OCI-M2 (cell line): ENCODE results near the gene HSD17B7.
"Not testable (repeated sequence)": the region's sequence is repeated elsewhere in the genome, so short reads cannot be mapped to it uniquely, and the experiment has no call there.

ENCODE experiments used
- DNase-seq: peaks from one replicate; lab custom pipeline; 2025; ENCODE audit not compliant: unreplicated experiment; lab: John Stamatoyannopoulos, UW

Gene HSD17B7, protein sequence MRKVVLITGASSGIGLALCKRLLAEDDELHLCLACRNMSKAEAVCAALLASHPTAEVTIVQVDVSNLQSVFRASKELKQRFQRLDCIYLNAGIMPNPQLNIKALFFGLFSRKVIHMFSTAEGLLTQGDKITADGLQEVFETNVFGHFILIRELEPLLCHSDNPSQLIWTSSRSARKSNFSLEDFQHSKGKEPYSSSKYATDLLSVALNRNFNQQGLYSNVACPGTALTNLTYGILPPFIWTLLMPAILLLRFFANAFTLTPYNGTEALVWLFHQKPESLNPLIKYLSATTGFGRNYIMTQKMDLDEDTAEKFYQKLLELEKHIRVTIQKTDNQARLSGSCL

DNA sequence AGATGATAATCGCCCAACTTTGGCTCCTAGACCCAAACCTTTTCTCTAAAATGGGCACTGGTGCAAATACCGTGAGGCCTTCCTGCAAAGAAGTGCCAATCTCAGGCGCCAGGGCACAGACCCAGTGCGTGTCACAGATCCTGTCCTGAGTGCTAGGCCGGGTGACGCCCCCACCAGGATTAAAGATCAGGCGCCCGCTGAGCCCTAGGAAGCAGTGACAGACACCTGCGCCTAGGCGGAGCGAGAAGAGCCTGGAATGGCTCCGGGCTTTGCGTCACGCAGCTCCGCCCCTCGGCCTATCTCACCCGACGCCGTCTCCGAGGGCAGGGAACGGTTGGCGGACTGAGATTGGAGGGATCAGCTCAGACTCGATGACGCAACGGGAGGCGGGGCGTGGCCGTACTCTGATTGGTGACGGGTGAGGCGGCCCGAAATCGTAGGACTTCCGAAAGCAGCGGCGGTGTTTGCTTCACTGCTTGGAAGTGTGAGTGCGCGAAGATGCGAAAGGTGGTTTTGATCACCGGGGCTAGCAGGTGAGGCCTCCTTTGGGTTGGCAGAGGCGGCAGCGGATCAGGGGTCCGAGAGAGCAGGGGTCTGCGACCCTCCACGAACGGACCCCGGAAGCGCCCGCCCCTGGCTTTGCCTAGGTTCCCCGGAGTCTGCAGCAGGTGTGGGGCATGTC is at the start of gene HSD17B7:
Gene HSD17B7 (plus strand): TSS at position 400 of the 682 bp plus-strand sequence. CDS start 99 bp downstream, at position 499.
- not testable (repeated sequence) for DNase-seq

DNA sequence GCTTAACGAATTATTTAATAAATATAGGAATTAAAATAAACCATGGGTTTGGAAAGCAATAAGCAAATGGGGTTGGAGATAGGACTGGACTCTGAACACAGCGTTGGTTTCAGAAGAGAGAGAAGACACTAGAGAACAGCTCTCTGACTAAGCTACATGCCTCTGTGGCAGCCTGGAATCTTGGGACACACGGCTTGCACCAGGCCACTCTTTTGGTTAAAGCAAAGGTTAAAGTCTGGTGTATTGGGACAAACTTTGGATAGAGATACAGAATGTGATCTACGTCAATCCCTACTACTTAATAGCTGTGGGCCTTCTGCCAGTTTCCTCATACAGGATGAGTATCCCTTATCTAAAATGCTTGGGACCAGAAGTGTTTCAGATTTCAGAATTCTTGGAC is 49.7 kb upstream of the HSD17B7 start:
- DNase-seq, result no peak

DNA sequence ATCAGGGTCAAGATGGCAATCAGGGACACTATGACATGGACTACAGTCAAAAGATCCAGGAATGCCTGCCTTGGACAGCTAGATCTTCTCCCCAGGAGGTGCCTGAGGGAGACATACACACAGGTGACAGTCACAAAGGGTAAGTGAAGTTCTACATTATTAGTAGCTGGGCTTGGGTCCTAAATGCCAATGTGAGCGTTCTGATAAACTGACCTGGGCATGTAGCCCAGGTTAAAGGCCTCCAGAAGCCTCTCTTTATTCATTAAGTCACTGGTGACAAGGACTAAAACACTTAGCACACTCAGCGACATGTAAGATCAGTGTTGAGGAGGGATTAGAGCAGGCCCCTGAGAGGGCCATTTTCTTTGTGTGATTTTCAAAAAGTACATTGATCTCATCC is 48.9 kb upstream of the HSD17B7 start:
- DNase-seq, result no peak

DNA sequence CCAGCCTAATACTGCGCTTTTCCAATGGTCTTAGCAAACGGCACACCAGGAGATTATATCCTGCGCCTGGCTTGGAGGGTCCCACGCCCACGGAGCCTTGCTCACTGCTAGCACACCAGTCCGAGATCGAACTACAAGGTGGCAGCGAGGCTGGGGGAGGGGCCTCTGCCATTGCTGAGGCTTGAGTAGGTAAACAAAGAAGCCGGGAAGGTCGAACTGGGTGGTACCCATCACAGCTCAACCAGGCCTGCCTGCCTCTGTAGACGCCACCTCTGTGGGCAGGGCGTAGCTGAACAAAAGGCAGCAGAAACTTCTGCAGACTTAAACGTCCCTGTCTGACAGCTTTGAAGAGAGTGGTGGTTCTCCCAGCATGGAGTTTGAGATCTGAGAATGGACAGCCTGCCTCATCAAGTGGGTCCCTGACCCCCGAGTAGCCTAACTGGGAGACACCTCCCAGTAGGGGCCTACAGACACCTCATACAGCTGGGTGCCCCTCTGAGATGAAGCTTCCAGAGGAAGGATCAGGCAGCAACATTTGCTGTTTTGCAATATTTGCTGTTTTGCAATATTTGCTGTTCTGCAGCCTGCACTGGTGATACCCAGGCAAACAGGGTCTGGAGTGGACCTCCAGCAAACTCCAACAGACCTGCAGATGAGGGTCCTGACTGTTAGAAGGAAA is 44.1 kb upstream of the HSD17B7 start:
- DNase-seq, result not testable (repeated sequence)

DNA sequence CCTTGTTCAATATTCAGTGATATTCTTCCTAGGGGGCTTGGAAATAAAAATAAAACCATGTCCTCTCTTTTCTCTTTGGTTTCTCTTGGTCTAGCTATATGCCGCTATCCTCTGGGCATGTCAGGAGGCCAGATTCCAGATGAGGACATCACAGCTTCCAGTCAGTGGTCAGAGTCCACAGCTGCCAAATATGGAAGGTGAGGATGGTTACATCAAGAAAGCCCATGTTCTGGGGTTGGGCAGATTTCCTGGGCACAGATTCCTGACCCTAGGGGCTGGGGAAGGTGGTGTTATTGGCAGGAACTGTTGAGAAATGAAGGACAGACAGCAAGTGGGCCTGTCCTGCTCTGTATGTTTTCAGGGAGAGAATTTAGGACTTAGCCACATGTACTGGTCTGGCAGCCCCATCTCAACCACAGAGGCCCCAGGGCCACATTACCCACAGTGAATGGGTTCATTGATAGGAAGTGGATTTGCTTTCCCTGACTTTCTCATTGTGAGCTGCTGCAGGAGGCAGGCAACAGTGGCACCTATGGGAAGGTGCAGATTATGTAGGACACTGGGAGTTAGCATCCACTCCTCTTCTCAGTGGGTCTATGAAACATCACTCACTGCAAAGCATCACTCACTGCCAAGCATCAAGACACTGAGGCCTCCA is 37.4 kb upstream of the HSD17B7 start:
- DNase-seq, result no peak

DNA sequence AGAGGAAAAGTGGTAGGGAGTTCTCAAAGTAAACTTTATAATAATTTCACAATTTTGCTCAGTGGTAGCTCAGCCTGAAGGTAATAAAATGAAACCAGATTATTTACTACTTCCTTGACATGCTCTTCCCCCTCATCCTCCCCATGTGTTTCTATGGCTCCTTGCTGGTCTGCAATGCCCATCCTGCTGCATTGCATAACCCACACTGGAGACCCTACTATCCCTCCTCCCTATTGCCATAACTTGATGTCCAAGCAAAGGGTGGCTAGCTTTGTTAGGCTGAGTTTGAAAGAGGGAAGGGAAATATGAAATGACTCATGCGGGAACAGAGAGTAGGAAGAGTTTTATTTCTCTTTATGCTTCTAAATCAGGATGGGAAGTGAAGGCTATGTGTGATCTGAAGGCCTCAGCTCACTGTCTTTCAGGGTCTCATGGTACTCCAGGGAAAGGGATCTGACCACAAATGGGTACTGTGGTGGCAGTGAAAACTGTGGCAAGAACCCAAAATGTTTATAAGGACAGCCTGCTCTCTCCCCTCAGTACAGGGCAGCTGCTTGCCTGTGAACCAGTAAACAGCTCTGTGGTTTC is 36.4 kb upstream of the HSD17B7 start:
- no peak for DNase-seq

DNA sequence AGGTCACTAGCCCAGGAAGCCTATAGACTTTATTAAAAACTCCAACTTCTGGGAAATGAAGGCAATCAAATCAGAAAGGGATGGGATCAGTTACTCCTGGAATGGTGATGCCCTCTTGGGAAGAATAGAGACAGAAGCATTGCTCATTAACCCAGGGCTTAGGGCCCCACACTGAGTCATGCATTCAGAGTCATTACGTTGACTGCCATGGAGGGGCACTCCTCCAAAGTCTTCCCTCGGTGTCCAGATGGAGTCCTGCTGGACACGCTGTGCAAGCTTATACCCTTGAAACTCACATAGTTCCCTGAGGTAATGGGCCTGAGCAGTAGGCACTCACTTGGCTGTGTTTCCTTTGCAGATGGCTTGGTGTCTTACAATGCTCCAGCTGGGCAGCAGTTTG is 35.2 kb upstream of the HSD17B7 start:
- no peak for DNase-seq

DNA sequence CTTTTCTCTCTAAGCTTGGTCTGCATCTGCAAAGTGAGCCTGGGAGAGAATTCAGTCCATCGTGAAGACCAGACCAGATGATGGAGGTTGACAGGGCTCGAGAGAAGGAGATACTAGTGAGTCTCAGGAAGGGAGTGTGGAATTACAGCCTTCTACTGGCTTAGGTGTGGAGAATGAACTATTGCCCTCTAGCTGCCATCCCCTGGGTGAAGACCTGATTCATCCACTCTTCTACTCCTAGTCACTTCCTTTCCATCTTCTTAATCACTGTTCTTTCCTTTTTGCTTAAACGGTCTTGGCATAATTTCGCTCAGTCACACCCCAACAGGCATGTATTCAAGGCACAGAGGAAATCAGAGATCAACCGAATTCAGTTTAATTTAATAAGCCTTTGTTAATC is 34.0 kb upstream of the HSD17B7 start:
- DNase-seq, result no peak

DNA sequence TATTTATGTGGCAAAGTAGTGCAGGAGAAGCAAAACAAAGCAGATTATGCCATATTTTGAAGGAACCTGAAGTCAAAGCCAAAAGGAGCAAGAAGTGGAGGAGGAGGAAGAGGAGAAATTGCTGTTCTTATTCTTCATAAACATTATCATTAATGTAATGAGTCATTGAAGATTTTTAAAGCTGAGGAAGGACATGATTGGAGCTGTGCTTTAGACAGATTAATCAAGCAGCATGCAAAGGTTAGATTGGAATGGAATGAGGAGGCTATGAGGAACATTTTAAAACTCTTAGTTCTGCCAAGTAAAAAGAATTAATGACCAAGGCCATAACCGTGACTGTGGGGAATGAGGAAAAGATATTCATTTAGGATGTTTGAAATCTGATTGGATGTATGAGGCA is 33.0 kb upstream of the HSD17B7 start:
- no peak for DNase-seq

DNA sequence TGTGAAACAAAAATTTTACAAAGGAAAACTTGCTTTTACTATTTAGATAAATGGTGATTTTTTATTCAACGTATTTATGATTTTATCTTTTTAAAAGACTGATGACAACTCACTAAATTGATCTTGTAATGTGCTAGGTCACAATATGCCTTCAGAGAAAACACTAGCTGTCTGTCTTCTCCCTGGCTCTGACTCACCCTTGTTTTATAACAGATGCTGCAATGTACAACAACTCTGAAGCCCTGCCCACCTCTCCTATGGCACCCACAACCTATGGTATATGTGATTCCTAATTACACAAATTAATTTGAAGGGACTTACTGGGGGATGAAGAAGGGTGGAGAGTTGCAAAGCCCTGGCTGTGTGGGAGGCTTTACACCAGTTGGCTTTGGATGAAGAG is 24.7 kb upstream of the HSD17B7 start:
- DNase-seq, result no peak

DNA sequence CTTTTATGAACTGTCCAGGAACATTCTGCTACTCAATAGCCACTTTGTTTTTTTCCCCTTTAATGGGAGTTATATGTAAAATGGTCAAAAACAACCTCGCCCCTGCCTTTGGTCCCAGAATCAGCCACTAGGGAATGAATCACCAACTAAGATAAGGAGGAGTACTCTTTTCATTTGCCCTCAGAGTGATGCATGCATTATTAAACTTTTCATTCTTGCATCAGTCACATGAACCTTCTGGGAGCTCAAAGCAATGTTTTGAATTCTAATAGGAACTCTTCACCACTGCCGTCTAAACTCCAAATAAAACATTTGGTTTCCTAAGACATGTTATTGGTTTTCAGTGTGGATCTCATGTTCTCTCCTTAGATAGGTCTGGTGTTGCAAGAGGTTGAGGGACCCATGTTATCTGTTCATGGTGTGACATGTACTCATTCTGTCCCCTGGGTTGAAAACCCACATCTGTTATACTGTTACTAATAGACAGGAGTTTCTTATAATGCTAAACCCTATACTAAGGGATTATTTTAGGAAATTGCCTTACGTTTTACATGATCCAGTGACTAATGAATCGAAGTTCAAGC is 17.8 kb upstream of the HSD17B7 start:
- no peak for DNase-seq

DNA sequence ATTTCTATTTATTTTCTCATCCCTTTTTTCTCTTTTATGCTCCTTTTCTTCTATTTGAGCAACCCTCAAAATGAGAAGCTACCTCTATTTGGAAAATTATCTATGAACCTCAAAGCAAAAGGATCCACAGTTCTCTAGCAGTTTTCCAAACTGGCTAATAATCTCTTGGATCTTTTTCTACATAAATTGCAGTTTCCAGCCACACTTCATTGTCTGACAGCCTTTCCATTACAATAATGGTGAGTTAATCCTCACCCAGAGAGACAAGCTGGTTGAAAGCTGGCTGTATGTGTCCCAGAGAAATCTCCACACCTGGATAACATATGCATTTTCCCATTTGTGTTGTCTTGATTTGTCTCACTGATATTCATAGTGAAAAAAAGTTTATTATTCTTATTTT is 16.5 kb upstream of the HSD17B7 start:
- no peak for DNase-seq

DNA sequence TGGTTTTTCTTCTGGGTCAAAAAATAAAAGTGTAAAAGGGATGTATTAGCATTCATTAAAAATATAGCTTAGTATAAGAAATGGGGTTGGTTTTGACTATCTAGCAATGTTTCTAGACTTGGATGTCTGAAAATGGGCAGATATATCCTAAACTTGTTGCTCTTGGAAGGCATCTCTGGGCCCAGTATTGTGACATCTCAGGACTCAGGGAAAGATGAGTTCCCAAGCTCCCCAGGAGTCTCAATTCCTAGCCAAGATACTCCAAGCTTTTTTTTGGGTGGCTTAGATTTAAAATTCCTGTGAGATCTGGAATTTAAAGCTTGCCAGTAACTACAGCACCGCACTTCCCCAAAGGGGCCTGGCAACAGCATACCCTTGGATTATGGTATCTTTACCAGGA is 11.5 kb upstream of the HSD17B7 start:
- no peak for DNase-seq

DNA sequence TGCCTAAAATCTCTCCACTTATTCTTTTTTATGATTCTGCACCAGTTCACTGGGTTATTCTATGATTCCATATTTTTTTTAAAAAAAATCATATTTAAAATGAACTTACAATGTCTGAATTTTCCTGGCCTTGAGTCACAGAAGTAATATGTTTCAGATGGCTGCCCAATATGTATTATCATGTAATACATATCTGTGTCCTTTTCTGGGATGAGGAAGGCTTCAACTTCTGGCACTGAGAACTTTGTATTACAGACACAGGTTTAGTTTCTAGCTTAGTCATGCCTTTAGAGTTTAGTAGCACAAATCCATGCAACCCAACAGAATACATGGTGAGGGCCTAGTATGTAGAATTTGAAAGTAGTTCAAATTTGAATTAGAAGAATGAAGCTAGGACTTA is 7.8 kb upstream of the HSD17B7 start:
- no peak for DNase-seq

DNA sequence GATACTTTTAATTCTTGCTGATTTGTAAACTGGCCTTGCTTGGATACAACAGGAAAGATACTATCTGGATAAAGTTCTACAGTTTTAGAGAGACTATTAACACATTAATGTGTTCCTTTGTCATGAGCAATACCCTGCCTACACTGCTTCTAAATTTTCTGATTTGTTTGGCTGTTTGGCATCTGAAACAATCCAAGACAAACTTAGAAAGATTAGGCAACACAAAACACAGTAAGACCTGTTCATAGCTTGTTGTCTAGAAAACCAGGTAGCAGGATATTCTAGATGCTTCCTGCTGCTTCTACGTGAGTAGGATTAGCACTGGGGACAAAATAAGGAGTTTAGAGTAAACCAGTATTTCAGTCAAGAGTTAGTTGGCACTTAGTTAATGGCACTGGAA is 5.6 kb upstream of the HSD17B7 start:
- not testable (repeated sequence) for DNase-seq

DNA sequence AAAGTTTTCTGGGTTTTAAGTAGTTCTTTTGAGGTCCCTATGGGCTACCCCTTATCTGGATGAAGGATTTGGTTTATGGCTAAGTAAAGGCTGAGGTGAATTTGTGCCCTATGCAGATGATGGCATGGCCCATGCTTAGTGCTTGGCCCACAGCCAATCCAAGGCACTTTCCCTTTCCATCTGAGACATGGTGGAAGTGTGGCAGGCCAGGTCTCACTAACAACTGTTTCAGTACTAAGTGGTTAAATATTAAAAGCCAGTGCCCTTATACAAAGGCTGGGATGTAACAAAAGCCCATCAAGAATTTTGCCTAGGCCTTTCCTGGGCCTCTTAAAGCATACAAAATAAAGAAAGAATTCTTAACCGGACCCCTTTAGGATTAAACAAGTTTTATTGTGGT is 1.7 kb upstream of the HSD17B7 start:
- DNase-seq, result not testable (repeated sequence)

DNA sequence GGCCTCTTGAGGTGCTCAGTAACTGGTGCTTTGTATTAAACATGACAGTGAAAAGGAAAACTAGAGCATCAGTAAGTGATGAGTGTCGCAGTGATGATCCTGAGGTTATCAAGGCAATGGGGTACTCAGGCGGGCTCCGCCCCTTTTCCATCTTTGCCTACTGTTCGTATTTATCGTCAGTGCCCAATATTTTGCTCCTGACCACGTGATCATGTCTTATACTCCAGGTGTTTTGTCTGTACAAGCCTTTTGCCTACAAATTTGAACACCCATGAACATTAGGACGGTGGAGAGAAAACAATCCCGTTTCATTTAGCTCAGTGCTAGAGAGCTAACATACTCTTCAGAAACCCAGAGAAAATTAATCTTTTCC is 469 bp downstream of the HSD17B7 start:
- DNase-seq, result not testable (repeated sequence)

DNA sequence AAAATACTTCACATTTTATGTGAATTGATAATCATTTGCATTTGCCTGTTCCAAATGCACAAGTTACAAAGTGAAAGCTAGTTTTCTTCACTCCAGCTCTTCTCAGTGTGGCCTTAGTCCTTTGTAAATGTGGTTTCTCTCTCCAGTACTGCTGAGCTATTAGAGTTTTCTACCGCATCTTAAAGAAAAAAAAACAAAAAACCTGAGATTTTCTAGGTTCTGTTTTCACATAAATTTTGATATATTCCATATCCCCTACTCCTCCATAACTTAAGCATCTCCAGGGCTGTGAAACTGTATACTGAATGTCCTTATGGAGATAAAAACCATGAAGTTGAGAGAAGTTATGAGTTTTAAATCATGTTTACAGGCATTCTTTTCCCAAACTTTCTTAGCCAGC is 3.8 kb downstream of the HSD17B7 start:
- not testable (repeated sequence) for DNase-seq

DNA sequence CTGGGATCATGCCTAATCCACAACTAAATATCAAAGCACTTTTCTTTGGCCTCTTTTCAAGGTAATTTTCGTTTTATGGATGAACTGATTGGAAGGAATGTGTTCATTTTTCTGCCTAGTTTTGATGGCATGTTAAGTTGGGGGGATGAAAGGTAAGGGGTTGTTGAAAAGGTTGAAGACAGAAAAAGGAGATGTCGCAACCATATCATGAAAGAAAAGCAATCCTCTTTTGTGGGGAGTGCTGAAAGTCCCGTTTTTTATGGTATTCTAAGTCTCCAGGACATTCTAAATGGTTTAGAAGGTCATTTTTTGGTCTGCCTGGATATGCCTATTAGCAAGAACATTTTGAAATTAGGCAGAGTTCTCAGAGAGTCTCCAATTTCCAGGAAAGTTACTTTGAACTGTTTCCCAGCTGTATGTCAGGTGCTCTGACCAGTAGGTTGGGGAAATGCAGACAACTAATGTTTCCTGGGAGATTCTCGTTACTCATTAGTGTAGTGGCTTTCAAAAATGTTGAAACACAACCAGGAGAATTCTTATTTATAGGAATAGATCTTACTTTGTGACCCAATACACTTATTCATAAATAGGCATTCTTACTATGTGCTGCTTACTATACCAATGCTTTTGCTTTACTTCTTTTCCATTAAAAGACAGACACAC is 6.2 kb downstream of the HSD17B7 start:
- not testable (repeated sequence) for DNase-seq
